ENCODE results near the gene SPATA4.
A peak's percentile ranks its signal among the peaks of the same experiment; 100 is the strongest.
"Not testable (repeated sequence)": the region's sequence is repeated elsewhere in the genome, so short reads cannot be mapped to it uniquely, and the experiment has no call there.

The SPATA4 gene

GRCh38 chr4:176195184-176195978 is at the start of gene SPATA4:
TSS of gene SPATA4 (minus strand) at chr4:176195585. CDS start at chr4:176195562, 23 bp downstream.
- peak; percentile 77 to 88 for DNase-seq (ENCODE audit: low read depth in 2 of 2)

GRCh38 chr4:176242764-176243347 is 47.5 kb upstream of the SPATA4 start:
- no peak for DNase-seq (ENCODE audit: low read depth in 2 of 2)

GRCh38 chr4:176241703-176242102 is 46.3 kb upstream of the SPATA4 start:
- no peak for DNase-seq (ENCODE audit: low read depth in 2 of 2)

- DNase-seq (ENCODE audit: low read depth in 2 of 2) = no peak
These were observed 43.4 kb upstream of the SPATA4 start for GRCh38 chr4:176238826-176239225.

- no peak for DNase-seq (ENCODE audit: low read depth in 2 of 2)
These were observed 42.8 kb upstream of the SPATA4 start for GRCh38 chr4:176238157-176238610.

- no peak for DNase-seq (ENCODE audit: low read depth in 2 of 2)
These were observed 41.6 kb upstream of the SPATA4 start for GRCh38 chr4:176236946-176237345.

GRCh38 chr4:176230836-176231235 is 35.5 kb upstream of the SPATA4 start:
- no peak for DNase-seq (ENCODE audit: low read depth in 2 of 2)

- DNase-seq (ENCODE audit: low read depth in 2 of 2) = no peak
These were observed 34.3 kb upstream of the SPATA4 start for GRCh38 chr4:176229645-176230044.

- no peak for DNase-seq (ENCODE audit: low read depth in 2 of 2)
These were observed 31.4 kb upstream of the SPATA4 start for GRCh38 chr4:176226736-176227135.

- DNase-seq (ENCODE audit: low read depth in 2 of 2) = no peak
These were observed 28.2 kb upstream of the SPATA4 start for GRCh38 chr4:176223561-176223960.

GRCh38 chr4:176222149-176222548 is 26.8 kb upstream of the SPATA4 start:
- DNase-seq (ENCODE audit: low read depth in 2 of 2) = no peak

- DNase-seq (ENCODE audit: low read depth in 2 of 2) = no peak
These were observed 22.1 kb upstream of the SPATA4 start for GRCh38 chr4:176217510-176217909.

GRCh38 chr4:176212351-176212750 is 17.0 kb upstream of the SPATA4 start:
- DNase-seq (ENCODE audit: low read depth in 2 of 2) = not testable (repeated sequence)

GRCh38 chr4:176210579-176211296 is 15.4 kb upstream of the SPATA4 start:
- DNase-seq (ENCODE audit: low read depth in 2 of 2) = no peak

- no peak for DNase-seq (ENCODE audit: low read depth in 2 of 2)
These were observed 14.7 kb upstream of the SPATA4 start for GRCh38 chr4:176210101-176210500.

GRCh38 chr4:176209535-176209934 is 14.2 kb upstream of the SPATA4 start:
- no peak for DNase-seq (ENCODE audit: low read depth in 2 of 2)

GRCh38 chr4:176207839-176208238 is 12.5 kb upstream of the SPATA4 start:
- DNase-seq (ENCODE audit: low read depth in 2 of 2) = no peak

GRCh38 chr4:176205299-176205698 is 9.9 kb upstream of the SPATA4 start:
- DNase-seq (ENCODE audit: low read depth in 2 of 2) = no peak

- DNase-seq (ENCODE audit: low read depth in 2 of 2) = no peak
These were observed 3.0 kb upstream of the SPATA4 start for GRCh38 chr4:176198316-176198903.

- DNase-seq (ENCODE audit: low read depth in 2 of 2) = peak in 1 of 2 donors; percentile 9
These were observed 1.4 kb downstream of the SPATA4 start for GRCh38 chr4:176193938-176194337.

GRCh38 chr4:176193126-176193525 is 2.3 kb downstream of the SPATA4 start:
- DNase-seq (ENCODE audit: low read depth in 2 of 2) = no peak

- no peak for DNase-seq (ENCODE audit: low read depth in 2 of 2)
These were observed 3.4 kb downstream of the SPATA4 start for GRCh38 chr4:176191974-176192373.
